ENCODE results near the gene CROCC2. TPM values are rescaled to one million over a fixed set of nuclear protein-coding genes. Genes with fewer than 3 reads are reported as not detected.
A peak's percentile ranks its signal among the peaks of the same experiment; 100 is the strongest.

CROCC2 gene
- total RNA-seq, 4 donors from 2014 or later, result 0.06 to 0.12 TPM; not detected in 2

GRCh38 chr2:240947176-240947575 lies 41.0 kb downstream of the CROCC2 start:
- peak; percentile 8 for DNase-seq (ENCODE audit: low spot score)
- no peak for TF ChIP-seq CTCF (IDR thresholded peaks at IDR 0.05)
- ATAC-seq (ENCODE audit: low FRiP score), result no peak

- no peak for TF ChIP-seq CTCF (IDR thresholded peaks at IDR 0.05)
- no peak for ATAC-seq (ENCODE audit: low FRiP score)
- DNase-seq (ENCODE audit: low spot score), result no peak
Observed at GRCh38 chr2:240947607-240948006, 41.5 kb downstream of the CROCC2 start.

GRCh38 chr2:240948086-240948485 lies 42.0 kb downstream of the CROCC2 start:
- ATAC-seq (ENCODE audit: low FRiP score) (no peak), DNase-seq (ENCODE audit: low spot score) (no peak)
- TF ChIP-seq CTCF (IDR thresholded peaks at IDR 0.05), result no peak

- no peak for TF ChIP-seq CTCF (IDR thresholded peaks at IDR 0.05)
- peak; percentile 16 for DNase-seq (ENCODE audit: low spot score)
- ATAC-seq (ENCODE audit: low FRiP score), result no peak
Observed at GRCh38 chr2:240948905-240949790, 43.0 kb downstream of the CROCC2 start.

- DNase-seq (ENCODE audit: low spot score) (peak; percentile 14), ATAC-seq (ENCODE audit: low FRiP score) (no peak)
- no peak for TF ChIP-seq CTCF (IDR thresholded peaks at IDR 0.05)
Observed at GRCh38 chr2:240949791-240950705, 43.9 kb downstream of the CROCC2 start.

- DNase-seq (ENCODE audit: low spot score) (no peak), ATAC-seq (ENCODE audit: low FRiP score) (no peak)
- no peak for TF ChIP-seq CTCF (IDR thresholded peaks at IDR 0.05)
Observed at GRCh38 chr2:240951045-240951594, 45.0 kb downstream of the CROCC2 start.

Data from omental fat pad (tissue), 4 donors.